Esophagus muscularis mucosa (tissue), 4 donors: ENCODE measurements around the gene PHACTR1. TPM values are rescaled to one million over a fixed set of nuclear protein-coding genes. Genes with fewer than 3 reads are reported as not detected.

Source experiments
- DNase-seq: peaks from one replicate; pipeline ENCODE4 v3.0.0-alpha.2; 2017; ENCODE audit errors: extremely low spot score
- H3K27ac ChIP-seq, 4 donors: fragments of 200-600 bp; sonication (generic); replicated peaks in 1 of 4; 1 replicate in 3 of 4; 2 replicates in 1 of 4; pipeline ENCODE4 v1.5.1; 2016 to 2019; ENCODE audit warnings: mild to moderate bottlenecking in 1 of 4
- H3K27me3 ChIP-seq, 4 donors: fragments of 200-600 bp; sonication (generic); one replicate each; pipeline versions ENCODE4 v1.5.1 to v1.6.0; 2016 to 2019
- H3K36me3 ChIP-seq, 4 donors: fragments of 200-600 bp; sonication (generic); one replicate each; pipeline ENCODE4 v1.5.1; 2016 to 2019
- H3K4me1 ChIP-seq, 4 donors: fragments of 200-600 bp; sonication (generic); one replicate each; pipeline ENCODE4 v1.5.1; 2016 to 2019
- H3K4me3 ChIP-seq, 4 donors: fragments of 200-600 bp; sonication (generic); 1 replicate in 2 of 4; 2 replicates in 2 of 4; pipeline ENCODE4 v1.5.1; 2016 to 2019; ENCODE audit warnings: mild to moderate bottlenecking in 4 of 4, moderate library complexity in 1 of 4
- H3K9me3 ChIP-seq, 4 donors: fragments of 200-600 bp; sonication (generic); 1 replicate in 3 of 4; 2 replicates in 1 of 4; pipeline ENCODE4 v1.5.1; 2016 to 2019
- EP300 ChIP-seq: sonication (generic); formaldehyde crosslinking; IDR thresholded peaks from one replicate; pipeline ENCODE4 v1.6.1; 2017; ENCODE audit warnings: antibody characterized with exemption
- POLR2A ChIP-seq: fragments of 450-650 bp; IDR thresholded peaks from one replicate; pipeline ENCODE4 v1.6.1; 2017; ENCODE audit warnings: antibody characterized with exemption, moderate library complexity, mild to moderate bottlenecking, low read depth
- POLR2AphosphoS5 ChIP-seq, 2 donors: sonication (generic); formaldehyde crosslinking; IDR thresholded peaks; one replicate each; pipeline ENCODE4 v1.6.1; 2017; ENCODE audit warnings: antibody characterized with exemption in 2 of 2
- WGBS: methylation state at CpG from one replicate; pipeline ENCODE4 v1.1.5; 2018; 5-methylcytosine and 5-hydroxymethylcytosine counted together
- intact Hi-C: fragments of 100-400 bp; cut with DNase I; formaldehyde crosslinking; loops from one replicate; pipeline ENCODE4 v1.15.1; 2023
- total RNA-seq, 4 donors: library from RNA; depleted of rRNA; stranded (reverse); fragments of >200 nt; gene quantifications; one replicate each; pipeline versions ENCODE4 v1.1.0 to v1.2.1, GENCODE V29; 2016
- TF ChIP-seq, protein P1 (sequence below), 3 experiments: fragments of 200-600 bp in 2 of 3; fragments of 450-650 bp in 1 of 3; sonication (generic) in 2 of 3; IDR thresholded peaks; one replicate each; pipeline ENCODE4 v1.5.1; 2017 to 2019; ENCODE audit warnings: antibody characterized with exemption in 3 of 3, mild to moderate bottlenecking in 2 of 3, moderate library complexity in 1 of 3

The PHACTR1 gene
- total RNA-seq, 4 donors from 2014 or later = 0.83 to 4.2 (median 3.1) TPM

DNA sequence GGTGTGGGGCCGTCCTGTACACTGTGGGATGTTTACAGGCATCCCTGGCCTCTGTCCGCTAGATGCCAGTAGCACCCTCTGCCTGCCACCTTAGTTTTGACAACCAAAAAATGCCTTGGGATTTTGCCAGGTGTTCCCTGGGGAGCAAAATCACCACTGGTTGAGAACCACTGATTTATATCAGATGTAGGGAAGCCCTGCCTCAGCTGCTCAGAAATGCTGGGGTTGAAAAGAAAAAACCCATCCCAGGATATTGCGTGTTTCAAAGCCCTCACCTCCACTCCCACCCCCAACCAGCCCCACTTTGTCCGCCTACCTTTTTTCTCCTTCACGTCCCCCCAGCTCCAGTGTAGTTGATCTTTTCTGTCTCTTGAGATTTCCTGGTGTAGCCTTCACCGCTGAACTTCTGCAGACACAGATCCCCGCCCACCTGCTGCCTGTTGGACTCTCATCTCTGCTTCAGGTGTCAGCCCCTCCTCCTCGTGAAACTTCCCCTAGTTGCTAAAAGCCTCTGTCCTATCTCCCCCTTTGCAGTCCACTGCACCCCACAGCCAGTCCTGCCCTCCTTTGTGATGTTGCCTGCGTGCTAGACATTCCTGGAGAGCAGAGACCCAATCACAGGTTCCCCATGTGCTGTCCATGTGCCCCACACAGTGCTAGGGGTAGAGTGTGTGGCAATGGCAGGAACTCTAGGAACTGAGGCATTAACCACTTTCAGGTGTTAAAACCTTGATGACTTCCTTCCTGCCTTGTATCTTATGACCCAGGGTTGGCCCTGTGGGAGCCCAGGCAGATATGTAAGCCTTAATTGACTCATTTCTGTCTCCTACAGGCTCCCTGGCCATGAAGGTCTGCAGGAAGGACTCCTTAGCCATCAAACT is 512.9 kb downstream of the PHACTR1 start:
- H3K4me3 ChIP-seq = no peak overlapping the region
- WGBS = 80% methylated on average over 9 of the region's 9 CpGs
- no peaks in the 10 kb centered on the region for H3K9me3 ChIP-seq
- no peaks in the 10 kb centered on the region for H3K4me1 ChIP-seq
- no peak overlapping the region for H3K27ac ChIP-seq
- TF ChIP-seq POLR2AphosphoS5 (IDR thresholded peaks at IDR 0.05) (no peak), POLR2A (no peak), EP300 (no peak)
- TF ChIP-seq, protein P1, sequence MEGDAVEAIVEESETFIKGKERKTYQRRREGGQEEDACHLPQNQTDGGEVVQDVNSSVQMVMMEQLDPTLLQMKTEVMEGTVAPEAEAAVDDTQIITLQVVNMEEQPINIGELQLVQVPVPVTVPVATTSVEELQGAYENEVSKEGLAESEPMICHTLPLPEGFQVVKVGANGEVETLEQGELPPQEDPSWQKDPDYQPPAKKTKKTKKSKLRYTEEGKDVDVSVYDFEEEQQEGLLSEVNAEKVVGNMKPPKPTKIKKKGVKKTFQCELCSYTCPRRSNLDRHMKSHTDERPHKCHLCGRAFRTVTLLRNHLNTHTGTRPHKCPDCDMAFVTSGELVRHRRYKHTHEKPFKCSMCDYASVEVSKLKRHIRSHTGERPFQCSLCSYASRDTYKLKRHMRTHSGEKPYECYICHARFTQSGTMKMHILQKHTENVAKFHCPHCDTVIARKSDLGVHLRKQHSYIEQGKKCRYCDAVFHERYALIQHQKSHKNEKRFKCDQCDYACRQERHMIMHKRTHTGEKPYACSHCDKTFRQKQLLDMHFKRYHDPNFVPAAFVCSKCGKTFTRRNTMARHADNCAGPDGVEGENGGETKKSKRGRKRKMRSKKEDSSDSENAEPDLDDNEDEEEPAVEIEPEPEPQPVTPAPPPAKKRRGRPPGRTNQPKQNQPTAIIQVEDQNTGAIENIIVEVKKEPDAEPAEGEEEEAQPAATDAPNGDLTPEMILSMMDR (IDR thresholded peaks at IDR 0.05) = no peak
- peaks cover 0 to 49% (median 0%) of the 10 kb centered on the region in 4 donors for H3K36me3 ChIP-seq
- H3K27me3 ChIP-seq = no peaks in the 10 kb centered on the region
- no peak for DNase-seq
- intact Hi-C loops = no loop called here

DNA sequence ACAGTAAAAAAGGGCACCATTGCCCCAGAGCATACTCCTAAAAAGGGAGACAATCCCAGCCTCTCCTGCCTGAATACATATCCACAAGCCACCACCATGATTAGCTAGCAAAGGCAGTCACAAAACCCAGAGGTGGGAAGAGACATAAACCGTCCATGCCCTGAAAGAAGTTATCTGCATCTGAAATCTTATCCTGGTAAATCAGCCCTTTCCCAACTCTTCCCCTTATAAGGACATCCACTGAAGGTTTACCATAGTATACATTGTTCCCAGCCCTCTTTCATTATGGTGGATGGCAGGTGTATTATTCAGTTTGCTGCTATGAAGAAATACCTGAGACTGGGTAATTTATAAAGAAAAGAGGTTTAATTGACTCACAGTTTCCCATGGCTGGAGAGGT is 516.5 kb downstream of the PHACTR1 start:
- intact Hi-C loops = no loop called here
- Histone ChIP-seq H3K36me3 (peaks cover 0 to 43% (median 0%) of the 10 kb centered on the region in 4 donors), H3K27ac (no peak overlapping the region), H3K27me3 (no peaks in the 10 kb centered on the region), H3K4me3 (no peak overlapping the region), H3K9me3 (no peaks in the 10 kb centered on the region), H3K4me1 (no peaks in the 10 kb centered on the region)
- no peak for TF ChIP-seq EP300
- TF ChIP-seq, protein P1 (IDR thresholded peaks at IDR 0.05) = no peak
- no peak for TF ChIP-seq POLR2A
- TF ChIP-seq POLR2AphosphoS5 (IDR thresholded peaks at IDR 0.05) = no peak
- WGBS = 100% methylated on average over 1 of the region's 1 CpG
- DNase-seq = no peak

GRCh38 chr6:13234130-13234529 is 517.6 kb downstream of the PHACTR1 start:
- Histone ChIP-seq H3K27me3 (no peaks in the 10 kb centered on the region), H3K4me1 (no peaks in the 10 kb centered on the region), H3K9me3 (no peaks in the 10 kb centered on the region), H3K27ac (no peak overlapping the region), H3K36me3 (peaks cover 0 to 36% (median 0%) of the 10 kb centered on the region in 4 donors), H3K4me3 (no peak overlapping the region)
- WGBS = 82% methylated on average over 1 of the region's 1 CpG
- TF ChIP-seq, protein P1 (IDR thresholded peaks at IDR 0.05) = no peak
- TF ChIP-seq POLR2A (no peak), EP300 (no peak)
- intact Hi-C loops = no loop called here
- no peak for DNase-seq

DNA sequence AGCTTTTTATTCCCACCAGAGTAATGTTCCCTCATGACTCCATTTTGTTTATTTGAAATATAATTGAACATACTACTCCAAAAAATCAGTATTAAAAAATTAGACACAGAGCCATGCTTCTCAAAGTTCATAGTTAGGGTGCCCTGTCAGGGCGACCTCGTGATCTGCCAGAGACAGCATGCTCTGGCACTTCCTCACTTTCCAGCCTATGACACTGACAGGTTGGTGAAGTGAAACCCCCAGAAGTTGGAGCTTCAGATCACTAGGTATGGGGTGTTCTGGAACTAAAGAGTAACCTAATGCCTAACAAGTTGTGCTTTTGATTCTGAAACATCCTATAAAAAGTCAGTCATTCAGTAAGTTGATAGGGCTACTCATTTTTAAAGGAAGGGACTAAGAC is 518.8 kb downstream of the PHACTR1 start:
- peaks cover 0 to 24% (median 0%) of the 10 kb centered on the region in 4 donors for H3K36me3 ChIP-seq
- no peak overlapping the region for H3K27ac ChIP-seq
- no peak for DNase-seq
- TF ChIP-seq POLR2AphosphoS5 (IDR thresholded peaks at IDR 0.05) (no peak), EP300 (no peak), POLR2A (no peak)
- TF ChIP-seq, protein P1 (IDR thresholded peaks at IDR 0.05) = no peak
- intact Hi-C loops = no loop called here
- H3K27me3 ChIP-seq = no peaks in the 10 kb centered on the region
- H3K4me3 ChIP-seq = no peak overlapping the region
- 83% methylated on average over 2 of the region's 2 CpGs for WGBS
- no peaks in the 10 kb centered on the region for H3K4me1 ChIP-seq
- H3K9me3 ChIP-seq = no peaks in the 10 kb centered on the region
